GM10266 (cell line): ENCODE data around the gene PARD3.

Experiments used
- DNase-seq: peaks from one replicate; pipeline ENCODE4 v3.0.0; 2012; ENCODE audit errors: extremely low spot score
- TF ChIP-seq, protein P1 (sequence below): IDR thresholded peaks from 2 replicates; pipeline ENCODE4 v1.5.1; 2012; ENCODE audit warnings: mild to moderate bottlenecking, low read depth; ENCODE audit not compliant: control insufficient read depth, insufficient read depth; ENCODE audit errors: missing control alignments

The PARD3 gene

DNA sequence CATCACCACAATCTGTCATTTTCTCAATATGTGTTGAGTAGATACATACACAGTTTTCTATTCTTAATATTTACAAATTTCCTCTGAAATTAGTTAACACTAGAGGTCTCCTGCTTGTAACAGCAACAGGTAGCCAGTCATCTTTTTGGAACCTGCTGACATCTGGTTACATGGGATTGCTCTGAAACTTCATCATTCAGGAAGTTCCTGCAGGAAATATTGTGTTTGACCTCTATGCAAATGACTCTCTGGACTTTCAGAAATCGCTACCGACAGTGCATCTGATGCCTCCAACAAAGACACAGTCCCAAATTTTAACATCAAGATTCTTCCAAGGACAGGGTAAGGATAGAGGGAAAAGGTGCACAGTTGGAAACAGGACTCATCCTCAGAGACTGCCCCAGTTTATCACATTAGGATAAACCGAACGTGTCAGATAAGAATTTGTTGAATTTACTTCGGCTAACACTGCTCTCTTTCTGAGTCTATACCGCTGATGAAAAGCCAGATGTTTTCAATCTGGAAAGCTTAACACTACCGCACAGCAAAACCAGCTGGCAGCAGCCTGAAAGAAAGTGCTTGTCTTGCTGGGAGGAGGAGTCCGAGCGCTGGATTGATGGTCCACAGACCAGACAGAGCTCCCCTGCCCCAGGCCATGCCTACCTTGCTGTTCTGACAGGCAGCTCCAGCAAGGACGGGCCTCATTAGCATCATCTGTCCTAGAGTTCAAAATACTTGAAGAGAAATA lies 633.4 kb downstream of the PARD3 start:
- no peak for DNase-seq
- TF ChIP-seq, protein P1, sequence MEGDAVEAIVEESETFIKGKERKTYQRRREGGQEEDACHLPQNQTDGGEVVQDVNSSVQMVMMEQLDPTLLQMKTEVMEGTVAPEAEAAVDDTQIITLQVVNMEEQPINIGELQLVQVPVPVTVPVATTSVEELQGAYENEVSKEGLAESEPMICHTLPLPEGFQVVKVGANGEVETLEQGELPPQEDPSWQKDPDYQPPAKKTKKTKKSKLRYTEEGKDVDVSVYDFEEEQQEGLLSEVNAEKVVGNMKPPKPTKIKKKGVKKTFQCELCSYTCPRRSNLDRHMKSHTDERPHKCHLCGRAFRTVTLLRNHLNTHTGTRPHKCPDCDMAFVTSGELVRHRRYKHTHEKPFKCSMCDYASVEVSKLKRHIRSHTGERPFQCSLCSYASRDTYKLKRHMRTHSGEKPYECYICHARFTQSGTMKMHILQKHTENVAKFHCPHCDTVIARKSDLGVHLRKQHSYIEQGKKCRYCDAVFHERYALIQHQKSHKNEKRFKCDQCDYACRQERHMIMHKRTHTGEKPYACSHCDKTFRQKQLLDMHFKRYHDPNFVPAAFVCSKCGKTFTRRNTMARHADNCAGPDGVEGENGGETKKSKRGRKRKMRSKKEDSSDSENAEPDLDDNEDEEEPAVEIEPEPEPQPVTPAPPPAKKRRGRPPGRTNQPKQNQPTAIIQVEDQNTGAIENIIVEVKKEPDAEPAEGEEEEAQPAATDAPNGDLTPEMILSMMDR, result no peak

DNA sequence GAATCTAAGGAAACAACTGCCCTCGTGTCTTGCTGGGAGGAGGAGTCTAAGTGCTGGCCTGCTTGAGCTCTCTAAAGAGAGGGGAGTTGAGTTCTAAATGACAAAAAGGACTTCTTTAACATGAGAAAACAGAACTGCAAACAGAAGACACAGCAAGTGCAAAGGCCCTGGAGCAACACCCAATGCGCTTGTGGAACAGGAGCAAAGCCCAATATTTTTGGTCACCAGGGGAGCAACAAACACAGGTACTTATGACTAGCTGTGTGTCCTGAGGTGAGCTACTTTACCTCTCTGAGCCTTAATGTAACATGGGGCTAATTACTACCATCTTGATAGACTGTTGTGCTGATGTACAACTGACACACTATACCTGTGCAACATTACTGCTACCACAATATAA lies 634.3 kb downstream of the PARD3 start:
- DNase-seq, result no peak
- TF ChIP-seq, protein P1, result no peak

DNA sequence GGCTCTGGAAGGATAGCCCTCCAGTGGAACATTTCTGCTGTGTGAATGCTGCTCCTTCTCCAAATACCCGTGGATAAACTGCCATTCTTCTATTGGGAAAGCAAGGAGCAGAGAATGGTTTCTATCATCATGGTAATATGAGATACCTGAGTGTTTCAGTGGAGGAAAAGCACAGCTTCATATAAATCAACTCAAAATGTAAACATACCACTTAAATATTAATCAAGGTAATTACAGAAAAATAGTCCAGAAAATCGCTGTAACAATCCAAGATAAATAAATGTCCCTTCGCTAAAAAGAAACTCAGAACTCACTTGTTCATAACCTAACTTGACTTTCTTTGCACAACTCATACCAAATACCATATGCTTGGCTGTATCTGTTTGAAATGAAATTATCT lies 635.8 kb downstream of the PARD3 start:
- DNase-seq, result no peak
- TF ChIP-seq, protein P1, result no peak

DNA sequence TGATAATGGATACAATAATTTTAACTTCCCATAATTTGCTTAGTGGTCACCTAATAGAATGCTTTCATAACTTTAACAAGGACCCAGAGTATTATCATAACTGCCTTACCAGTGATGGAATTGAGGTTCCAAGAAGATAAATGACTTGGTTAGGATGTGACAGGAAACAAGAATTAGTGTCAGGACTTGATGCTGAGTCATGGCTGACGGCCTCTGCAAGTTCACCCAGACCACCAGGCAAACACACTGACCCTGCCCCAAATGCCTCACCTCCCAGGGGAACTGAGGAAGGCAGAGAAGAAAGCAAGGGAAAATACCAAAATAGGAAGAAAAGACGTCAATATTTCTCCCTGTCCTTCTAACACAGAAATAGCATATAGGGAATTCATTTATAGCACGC lies 636.3 kb downstream of the PARD3 start:
- TF ChIP-seq, protein P1, result no peak
- no peak for DNase-seq

DNA sequence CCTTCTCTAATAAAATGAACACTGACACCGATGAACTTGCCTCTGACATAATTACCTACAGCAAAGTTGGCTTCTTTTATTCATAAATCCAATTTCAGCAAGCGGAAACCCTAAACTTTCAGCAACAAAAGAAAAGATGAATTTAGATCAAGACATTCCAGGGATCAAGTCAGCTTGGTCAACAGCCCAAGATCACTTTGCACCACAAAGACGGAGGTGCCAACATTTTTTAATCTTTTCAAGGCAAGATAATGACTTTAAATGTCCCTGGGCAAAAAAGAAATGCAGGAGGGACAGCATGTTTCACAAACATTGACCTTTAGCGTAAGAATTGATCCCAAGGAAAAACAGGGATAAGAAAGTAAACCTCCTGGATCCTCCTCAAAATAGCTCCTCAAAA lies 636.9 kb downstream of the PARD3 start:
- TF ChIP-seq, protein P1, result no peak
- DNase-seq, result no peak

DNA sequence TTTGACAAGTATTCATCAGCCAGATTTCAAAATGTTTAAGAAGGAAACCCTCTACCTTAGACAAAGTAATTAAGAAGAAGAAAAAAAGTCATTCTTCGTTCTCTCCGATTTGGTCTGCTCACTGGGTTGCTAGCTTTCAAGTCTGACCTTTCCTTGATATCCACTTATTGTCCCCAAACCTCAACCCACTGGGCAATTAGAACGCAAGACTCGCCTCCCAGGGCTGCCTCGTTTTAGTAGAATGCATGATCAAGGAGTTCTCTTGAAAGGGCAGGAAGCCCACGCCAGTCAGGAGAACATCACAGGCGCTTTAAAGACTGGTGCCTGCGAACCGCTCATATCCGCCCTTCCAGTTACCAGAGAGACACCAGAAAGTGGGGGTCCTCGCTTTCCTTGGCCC lies 637.7 kb downstream of the PARD3 start:
- no peak for DNase-seq
- TF ChIP-seq, protein P1, result no peak

DNA sequence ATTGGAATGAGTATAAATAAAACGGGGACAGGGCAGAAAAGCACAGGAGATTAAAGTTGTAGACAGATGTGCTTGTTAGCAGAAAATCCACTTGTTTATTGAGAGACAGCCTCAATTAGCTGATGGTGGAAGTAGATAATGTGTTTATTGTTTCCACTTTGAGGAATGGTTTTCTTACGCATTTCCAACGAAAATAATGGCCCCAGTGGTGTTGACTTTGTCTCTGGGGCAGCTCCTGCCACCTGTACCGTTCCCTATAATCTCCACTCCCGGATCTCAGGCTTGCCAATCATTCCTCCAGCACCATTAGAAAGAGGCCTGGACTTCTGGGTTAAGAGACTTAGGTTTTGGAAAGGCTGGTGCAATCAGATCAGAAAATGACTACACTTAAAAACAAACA lies 638.7 kb downstream of the PARD3 start:
- TF ChIP-seq, protein P1, result no peak
- no peak for DNase-seq
